Hepatocyte (in vitro differentiated cells): Measurements from ENCODE around the gene ZBTB4.

Experiments
- CTCF ChIP-seq: fragments of 200-600 bp; sonication (generic); IDR thresholded peaks from 2 replicates; pipeline ENCODE4 v1.5.1; 2016; ENCODE audit warnings: antibody characterized with exemption, mild to moderate bottlenecking; ENCODE audit not compliant: poor library complexity
- EZH2 ChIP-seq: fragments of 200-600 bp; sonication (generic); IDR thresholded peaks from 2 replicates; pipeline ENCODE4 v1.6.1; 2016; ENCODE audit warnings: antibody characterized with exemption, mild to moderate bottlenecking, borderline replicate concordance
- EZH2phosphoT487 ChIP-seq: fragments of 200-600 bp; sonication (generic); IDR thresholded peaks from one replicate; pipeline ENCODE4 v1.6.1; 2018; ENCODE audit warnings: antibody characterized with exemption, mild to moderate bottlenecking, low read depth, moderate library complexity; ENCODE audit not compliant: unreplicated experiment, severe bottlenecking

- TF ChIP-seq CTCF (no peak), EZH2phosphoT487 (no peak), EZH2 (no peak)
Measured at GRCh38 chr17:7443499-7444485, 35.6 kb downstream of the ZBTB4 start.
